ENCODE results near the gene FOXP4.

Gene FOXP4

DNA sequence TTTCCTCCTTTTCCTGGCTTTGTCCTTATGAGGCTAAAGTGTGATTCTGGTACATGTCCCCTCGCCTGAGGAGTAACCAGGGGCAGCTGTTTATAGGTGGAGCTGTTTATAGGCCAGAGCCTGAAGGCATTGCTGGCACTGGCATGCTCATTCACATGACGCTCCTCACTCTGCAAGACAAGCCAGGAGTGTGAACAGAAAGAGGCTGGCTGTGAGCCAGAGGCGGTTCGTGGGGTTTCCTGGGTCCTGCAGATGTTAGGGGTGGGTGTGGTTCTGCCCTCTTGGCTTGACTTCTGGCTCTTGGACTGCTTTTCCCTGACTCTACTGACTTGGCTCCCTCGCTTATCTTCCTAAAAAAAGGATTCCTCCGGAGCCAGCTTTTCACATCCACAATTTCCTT, 79.3 kb downstream of the FOXP4 start:
- DNase-seq (ENCODE audit: low read depth in 2 of 2), result no peak

DNA sequence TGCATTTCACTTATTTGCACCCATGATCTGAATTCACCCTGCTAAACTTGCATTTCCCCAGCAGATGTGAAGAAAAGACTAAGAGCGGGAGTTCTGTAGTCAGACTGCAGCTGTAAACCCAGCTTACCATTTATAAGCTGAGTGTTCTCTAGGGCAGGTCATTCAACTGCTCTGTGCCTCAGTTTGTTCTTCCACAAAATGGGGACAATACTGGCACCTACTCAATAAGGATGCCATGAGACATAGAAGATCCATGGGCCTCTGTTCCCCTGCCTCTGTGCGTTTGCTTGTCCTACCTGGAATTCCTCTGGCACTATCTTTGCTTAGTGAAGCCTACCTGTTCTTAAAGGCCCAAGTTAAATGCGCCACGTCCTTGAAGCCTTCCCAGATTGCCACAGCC, 79.8 kb downstream of the FOXP4 start:
- no peak for DNase-seq (ENCODE audit: low read depth in 2 of 2)

DNA sequence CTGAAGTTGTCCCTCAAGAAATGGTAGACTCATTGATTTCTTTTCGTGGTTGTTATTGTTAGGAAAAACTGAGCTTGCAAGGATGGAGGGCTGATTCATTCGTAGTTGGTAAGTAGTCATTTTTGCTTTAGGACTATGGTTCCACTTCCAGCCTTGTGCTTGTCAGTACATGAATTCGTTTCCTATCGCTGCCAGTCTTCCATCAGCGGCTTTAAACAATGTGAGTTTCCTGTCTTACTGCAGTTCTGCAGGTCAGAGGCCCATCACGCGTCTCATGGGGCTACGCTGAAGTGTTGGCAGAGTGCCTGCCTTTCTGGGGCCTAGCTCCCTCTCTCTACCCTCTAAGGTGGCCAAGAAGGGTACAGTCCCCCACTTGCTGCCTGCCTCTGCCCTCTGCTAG, 80.7 kb downstream of the FOXP4 start:
- no peak for DNase-seq (ENCODE audit: low read depth in 2 of 2)

DNA sequence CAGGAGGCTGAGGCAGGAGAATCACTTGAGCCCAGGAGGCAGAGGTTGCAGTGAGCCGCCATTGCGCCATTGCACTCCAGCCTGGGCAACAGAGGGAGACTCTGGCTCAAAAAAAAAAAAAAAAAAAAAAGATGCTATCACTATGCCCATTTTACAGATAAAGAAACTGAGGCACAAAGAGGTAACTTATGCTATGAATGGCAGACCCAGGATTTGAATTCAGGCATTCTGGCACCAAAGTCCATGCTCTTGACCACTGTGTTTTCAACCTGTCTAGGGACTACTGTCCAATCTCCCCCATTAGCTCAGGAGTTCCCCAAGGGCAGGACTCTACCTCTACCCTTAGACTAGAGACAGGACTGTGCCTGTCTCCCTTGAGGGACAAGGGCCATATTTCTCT, 82.9 kb downstream of the FOXP4 start:
- DNase-seq (ENCODE audit: low read depth in 2 of 2), result no peak

DNA sequence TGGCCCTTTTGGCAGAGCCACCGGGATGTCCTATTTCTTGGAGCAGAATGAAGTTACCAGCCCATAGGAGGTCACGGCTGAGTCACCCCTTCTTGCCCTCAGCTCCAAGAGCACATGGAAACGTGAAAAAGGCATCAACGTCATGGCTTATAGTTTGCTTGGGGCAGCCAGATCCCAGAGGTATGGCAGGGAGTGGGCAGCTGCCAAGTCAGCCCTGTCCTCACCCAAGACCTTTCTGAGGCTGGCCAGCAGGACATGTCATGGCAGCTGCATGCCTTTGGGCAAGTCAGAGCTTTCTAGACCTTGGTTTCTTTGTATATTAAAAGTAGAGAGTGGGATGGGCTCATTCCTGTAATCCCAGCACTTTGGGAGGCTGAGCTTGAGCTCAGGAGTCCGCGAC, 83.9 kb downstream of the FOXP4 start:
- DNase-seq (ENCODE audit: low read depth in 2 of 2), result no peak

DNA sequence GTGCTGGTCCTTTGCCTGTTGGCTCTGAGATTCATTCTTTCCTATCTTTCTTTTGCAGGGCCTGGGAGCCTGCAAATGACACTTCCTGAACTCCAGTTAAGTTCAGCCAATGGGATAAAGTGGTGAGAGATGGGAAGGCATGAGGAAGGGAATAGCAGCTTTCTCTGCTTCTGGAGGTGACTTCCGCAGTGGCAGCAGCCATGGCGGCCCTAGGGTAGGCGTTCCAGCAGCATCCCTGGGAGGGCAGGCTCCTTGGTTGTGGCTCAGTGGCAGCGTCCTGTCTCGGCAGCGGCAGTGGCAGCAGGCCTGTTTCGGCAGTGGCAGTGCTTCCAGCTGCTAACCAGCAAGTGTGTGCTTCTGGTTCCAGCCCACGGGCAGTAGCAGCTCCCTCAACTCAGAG, 84.8 kb downstream of the FOXP4 start:
- DNase-seq (ENCODE audit: low read depth in 2 of 2), result no peak

DNA sequence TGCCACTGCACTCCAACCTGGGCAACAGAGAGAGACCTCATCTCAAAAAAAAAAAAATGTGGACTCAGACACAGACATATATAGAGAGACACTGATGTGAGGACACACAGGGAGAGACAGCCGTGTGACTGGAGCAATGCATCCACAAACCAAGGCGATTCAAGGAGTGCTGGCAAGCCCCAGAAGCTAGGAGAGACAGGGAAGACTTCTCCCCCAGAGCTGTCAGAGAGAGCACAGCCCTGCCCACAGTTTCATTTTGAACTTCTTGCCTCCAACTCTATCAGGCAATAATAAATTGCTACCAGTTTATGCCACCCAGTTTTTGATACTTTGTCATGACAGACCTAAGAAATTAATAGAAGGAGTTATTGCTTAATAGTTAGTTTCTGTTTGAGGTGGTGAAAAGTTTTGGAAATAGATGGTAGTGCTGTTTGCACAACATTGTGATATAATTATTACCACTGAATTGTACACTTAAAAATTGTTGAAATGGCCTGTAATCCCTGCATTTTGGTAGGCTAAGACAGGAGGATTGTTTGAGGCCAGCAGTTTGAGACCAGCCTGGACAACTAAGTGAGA, 87.0 kb downstream of the FOXP4 start:
- DNase-seq (ENCODE audit: low read depth in 2 of 2), result no peak

DNA sequence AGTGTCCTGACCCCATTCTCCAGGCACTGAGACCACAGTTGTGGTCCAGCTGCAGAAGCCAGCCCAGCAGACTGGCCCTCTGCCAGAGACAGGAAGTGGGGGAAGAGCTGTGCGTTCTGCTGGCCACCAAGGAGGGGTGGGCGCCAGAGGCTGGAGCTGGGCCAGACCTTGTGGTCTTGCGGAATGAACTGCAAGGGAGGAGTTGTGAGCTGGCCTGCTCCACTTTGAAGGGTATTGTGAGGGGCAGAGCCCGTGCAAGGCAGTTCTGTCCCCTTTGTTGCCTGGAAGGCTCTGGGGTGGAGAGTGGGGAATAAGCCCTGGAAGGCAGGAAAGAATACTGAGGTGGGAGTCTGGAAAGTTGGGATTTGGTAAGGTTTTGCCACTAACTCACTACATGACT, 88.5 kb downstream of the FOXP4 start:
- no peak for DNase-seq (ENCODE audit: low read depth in 2 of 2)

DNA sequence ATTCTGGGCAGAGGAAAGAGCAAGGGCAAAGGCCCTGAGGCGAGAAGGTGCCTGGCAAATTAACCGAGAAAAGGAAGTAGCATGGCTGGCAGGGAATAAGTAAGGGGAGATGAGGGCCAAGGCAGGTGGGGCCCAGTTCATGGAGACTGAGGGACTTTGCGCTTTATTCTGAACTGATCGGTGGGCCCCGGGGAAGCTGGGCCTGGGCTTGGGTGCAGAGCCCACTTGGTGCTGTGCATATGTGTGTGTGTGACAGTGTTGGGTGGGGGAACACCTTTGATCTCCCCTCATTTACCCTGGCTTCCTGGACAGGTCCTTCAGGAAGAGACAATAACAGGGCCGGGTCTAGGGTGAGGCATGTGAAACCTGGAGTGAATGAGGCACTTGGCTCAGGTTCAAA, 89.2 kb downstream of the FOXP4 start:
- no peak for DNase-seq (ENCODE audit: low read depth in 2 of 2)

DNA sequence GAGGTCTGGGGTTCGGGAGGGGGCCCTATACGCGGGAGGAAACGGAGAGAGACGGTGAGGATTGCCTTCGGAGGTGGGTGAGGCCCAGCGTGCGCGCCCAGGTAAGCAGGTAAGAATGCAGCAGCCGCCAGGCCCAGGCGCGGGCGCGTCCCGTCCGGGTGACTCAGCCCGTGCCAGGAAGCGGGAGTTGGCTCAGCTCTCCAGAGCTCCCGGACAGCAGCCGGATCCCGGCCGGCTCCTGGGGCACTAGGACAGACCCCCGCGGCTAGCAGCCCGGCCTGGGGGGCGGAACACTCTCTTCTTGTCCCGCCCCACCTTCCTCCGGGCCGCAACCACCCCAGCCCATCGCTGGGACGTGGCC, 90.6 kb downstream of the FOXP4 start:
- DNase-seq (ENCODE audit: low read depth in 2 of 2), result no peak

DNA sequence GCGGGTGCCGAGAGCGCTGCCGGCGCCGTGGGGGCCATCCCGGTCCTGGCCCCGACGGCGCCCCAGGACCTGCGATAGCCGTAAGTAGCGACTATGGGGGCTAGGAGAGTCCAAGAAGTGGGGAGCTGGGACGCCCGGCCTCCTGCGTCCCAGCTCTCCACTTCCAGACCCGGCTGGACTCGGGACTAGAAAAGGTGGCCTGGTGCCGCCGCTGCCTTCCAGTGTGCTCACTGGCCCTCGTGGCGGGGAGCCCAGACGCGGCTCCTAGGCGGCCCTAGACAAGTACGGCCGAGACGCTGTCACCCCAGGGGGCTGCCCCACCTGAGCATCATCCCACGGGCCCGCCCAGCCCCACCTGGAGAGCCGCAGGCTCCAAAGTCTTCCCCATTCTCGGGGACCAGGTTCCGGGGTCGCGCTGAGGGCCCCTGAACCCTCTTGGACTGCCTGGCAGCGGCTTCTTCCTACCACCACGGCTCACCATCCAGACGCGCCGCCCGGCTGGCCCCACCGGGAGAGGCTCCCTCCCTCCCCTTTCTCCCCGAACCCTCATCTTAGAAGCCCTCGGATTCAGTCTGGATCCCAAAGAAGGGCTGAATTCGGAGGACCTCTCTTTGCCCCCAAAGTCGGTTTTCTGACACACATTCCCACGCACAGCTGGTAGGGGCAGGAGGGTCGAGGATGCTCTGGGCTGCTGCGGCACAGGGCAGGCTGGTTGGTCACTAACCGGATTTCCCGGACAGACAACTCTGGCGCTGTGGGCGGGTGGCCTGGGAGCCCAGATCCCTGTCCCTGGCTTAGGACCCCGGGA, 91.2 kb downstream of the FOXP4 start:
- no peak for DNase-seq (ENCODE audit: low read depth in 2 of 2)

DNA sequence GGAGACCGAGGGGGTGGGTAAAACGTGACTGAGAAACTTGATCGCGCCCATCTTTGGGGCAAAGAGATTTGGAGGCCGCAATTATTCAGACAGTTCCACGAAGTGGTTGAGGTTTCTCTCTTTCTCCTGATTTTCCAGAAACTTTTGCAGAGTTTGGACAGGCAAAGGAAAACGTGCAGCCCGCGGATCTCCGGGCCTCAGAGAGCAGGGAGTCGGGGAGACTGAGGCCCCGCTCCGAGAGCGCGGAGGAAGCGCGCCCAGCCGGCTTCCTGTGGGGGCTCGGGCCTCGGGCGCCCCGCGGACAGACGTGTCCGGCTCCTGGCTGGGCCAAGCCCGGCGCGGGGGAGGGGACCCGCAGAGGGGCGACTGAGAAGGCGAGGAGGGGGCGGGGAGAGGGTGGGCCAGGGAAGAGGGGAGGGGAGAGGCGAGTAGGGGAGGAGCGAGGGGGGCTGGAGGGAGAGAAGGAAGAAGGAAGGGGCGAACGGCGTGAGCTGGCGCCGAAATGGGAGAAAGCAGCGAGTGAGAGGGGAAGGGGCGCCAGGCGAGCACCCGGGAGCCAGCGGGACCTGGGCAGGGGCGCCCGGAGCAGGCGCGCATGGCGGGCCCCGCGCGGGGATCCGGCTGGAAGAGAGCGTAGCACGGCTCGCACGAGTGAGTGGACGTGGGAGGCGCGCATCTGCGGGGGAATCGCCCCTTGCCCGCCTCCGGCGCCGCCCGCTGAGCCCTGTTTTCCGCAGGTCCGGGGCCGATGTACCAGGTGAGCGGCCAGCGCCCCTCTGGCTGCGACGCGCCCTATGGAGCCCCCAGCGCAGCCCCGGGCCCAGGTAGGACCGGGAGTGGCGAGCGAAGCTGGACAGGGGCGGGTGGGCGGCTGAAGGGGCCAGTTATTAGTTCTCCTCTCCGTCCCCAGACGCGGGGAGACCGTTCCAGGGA, 92.1 kb downstream of the FOXP4 start, which contains the start of gene MDFI:
Gene MDFI, plus strand, starts transcription at position 467 of the 933 bp plus-strand sequence. Its CDS starts 282 bp downstream, at position 749.
- no peak for DNase-seq (ENCODE audit: low read depth in 2 of 2)

DNA sequence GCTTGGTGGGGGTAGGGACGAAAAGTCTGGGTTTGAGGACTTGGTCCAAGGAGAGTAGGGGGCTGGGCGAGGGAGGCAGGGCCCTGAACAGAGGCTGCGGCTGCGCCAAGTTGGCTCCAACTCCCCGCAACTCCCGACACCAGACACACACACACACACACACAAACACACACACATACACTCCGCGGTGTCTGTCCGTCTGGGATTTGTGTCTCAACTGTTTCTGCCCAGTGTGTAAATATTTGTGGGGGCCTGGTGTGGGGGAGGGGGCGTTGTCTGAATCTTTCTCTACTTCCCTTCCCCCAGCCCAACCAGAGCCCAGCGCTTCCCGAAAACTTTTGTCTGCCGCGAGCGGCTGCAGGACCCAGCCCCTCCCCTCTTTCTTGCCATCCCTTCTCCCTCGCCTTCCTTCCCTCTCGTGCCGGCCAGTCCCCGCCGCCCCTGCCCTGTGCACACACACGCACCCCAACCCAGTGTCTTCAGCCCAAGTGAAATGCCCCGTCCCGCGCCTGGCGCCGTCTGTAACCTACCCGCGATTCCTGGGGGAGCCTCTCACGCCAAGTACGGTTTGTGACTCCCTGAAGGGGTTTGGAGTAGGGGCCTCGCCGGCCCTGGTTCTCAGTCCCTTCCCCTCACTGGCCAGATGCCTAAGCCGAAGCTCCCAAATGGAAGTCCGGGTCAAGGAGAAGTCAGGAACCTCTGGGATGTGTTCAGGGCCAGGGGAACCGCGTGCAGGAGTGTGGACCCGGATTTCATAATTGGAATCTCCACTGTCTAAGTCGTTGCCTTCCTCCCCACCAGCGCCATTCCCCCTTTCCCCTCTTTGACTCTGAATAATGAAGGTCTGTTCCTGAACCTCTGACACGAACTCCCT, 93.0 kb downstream of the FOXP4 start:
- DNase-seq (ENCODE audit: low read depth in 2 of 2), result no peak

DNA sequence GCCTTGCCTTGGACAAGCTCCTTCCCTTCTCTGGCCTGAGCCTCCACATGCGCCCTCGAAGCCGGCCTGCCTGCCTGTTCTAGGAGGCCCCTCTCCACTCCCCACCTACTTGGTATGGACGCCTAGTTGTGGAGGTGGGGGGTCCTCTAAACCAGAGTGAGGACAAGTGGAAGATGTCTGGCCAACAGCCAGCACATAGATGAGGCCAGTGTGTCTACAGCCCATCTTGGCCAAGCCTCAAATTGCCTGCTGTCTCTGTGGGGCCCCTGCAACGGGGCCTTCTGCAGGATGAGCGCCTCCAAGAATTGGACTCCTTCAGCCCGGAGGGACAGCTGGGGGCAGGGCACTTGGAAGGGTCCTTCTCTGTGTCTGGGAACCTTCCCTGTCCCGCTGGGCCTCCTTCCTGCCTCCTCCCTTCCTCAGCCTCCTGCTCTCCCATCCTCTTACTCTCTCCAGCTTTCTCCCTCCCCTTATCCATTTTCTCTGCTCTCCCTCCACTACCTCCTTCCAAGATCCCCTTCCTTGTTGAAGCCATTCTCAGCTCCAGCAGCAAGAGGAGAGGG, 93.7 kb downstream of the FOXP4 start:
- DNase-seq (ENCODE audit: low read depth in 2 of 2), result no peak

DNA sequence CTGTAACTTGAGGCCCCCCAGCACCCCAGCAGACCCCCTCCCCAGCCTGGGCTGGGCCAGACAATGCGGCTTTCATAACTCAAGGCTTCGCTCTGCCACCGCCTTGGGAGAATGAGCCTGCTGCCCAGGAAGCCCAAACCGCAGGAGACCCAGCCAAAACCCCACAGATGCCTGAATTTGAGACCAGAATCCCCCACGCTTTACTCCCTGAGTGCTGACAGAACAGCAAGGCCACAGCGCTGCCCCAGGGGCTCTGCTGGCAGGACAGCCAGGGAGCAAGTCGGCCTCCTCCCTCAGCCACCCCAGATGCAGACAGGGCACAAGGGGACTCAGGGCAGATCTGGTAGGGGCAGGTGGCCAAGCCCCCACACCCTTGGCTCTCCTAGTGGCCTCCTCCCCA, 94.2 kb downstream of the FOXP4 start:
- no peak for DNase-seq (ENCODE audit: low read depth in 2 of 2)

DNA sequence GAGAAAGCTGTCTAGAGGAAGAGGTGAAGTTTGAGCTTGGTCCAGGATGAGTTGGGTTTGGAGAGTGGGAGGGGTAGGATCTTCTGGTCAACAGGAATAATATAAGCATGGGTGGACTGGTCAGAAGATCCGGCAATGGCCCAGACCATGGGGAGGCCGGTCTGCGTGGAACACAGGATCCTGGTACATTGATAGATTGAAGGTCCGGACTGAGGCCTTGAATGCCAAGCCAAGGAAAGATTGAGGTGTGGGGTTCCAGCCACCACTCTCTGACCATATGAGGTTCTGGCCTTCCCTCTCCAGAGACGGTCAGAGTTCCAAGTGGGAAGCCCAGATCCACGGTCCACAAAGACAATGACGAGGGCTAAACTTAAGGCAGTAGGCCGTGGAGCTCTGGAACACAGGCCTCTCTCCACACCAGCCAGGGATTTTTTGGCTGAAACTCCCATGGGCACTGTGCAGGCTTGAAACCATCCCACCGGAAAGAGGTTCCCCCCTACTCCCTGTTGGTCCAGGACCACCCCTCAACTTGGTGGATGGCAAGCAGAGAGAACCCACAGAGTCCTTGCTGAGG, 95.3 kb downstream of the FOXP4 start:
- DNase-seq (ENCODE audit: low read depth in 2 of 2), result no peak

DNA sequence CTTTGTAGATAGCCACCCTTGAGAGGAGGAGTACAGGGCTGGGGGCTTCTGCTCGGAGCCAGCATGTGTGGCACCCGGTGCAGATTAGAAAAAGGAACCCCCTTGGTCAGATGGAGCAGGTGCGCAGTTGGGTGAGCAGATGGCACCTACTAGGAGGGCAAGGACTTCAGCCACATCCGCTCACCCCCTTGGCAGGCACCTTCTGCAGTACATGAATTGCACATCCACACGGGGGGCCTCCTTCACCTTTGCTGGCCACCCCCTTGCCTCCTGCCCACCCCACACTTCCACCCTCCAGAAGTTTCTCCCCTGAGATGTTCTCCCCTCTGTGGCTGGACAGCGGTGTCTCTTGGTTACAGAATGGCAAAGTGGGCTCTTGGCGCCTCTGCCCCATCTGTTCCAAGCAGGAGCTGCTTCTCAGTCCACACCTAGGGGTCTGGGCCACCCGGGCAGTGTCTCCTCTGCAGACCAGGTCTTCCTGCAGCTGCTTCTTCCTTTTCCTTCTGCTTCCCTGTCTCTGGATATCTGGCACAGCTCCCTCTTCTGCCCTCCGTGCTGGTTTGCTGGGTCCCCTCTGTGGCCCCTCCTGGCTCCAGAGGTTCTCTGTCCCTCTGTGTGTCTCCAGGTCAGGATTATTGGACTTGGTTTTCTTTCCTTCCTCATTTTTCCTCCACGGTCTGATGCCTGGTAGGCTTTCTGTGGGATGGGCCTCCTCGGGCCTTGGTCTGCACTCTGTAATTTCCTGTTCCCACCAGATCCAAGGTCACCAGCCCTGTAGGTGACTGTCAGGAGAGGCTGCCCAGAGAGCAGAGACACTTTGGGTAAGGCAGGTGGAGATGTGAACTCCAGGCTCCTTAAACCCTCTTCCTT, 96.1 kb downstream of the FOXP4 start:
- DNase-seq (ENCODE audit: low read depth in 2 of 2), result no peak

DNA sequence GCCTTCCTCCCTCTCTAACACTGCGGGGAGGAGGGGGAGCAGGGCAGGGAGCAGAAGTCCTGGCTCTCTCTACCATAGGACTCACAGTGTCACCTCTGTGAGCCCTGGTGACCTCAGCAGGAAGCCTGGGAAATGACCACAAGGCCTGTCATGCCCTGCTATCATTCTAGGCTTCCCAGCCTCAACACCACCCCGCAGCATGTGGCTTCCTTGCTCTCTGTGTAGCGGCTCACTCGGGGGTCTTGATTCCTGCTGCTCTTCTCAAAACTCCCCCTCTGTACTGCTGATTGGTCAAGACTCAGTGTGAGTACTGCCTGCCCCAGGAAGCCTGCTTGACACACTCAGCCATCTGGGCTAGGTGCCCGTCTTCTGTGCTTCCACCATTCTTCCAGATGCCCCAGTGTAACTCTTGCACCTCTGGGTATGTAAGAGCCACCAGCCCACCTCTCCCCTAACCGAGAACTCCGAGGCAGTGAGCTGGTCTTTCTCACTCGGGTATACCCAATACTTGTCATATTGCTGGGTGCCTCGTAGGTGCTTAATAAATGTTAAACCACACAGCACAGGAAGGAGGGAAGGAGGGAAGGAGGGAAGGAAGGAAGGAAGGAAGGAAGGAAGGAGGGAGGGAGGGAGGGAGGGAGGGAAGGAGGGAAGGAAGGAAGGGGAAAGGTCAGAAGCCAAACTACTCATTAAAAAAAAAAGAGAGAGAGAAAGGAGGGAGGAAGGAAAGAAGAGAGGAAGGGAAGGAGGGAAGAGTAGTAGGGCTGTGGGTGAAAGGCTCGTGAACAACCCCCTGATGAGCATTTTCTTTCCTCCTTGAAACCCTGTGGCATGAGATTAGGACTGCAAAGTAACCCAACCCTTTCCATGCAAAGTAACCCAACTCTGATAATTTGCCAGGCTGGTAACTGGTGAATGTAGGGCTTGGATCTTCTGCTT, 97.0 kb downstream of the FOXP4 start:
- DNase-seq (ENCODE audit: low read depth in 2 of 2), result no peak

DNA sequence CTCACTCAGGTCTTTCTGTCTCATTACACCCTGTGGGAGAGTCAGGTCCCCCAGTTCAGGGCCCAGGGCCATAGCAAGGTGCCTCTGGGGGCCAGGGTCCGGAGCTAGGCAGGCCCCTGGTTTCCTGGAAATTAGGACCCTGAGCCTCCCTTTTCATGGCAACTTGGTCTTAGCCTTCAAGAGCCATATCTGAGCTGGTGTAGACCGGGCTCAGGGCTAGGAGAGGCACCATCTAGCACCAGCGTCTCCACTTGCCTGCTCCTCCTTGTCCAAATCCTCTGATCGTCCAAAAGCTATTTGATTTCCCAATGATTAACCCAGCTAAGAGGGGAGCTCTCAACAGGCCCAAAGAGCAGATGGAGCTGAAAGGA, 97.7 kb downstream of the FOXP4 start:
- no peak for DNase-seq (ENCODE audit: low read depth in 2 of 2)
